Measurements from ENCODE around the gene CCAR1. TPM values are rescaled to one million over a fixed set of nuclear protein-coding genes. Genes with fewer than 3 reads are reported as not detected.
"Not testable (repeated sequence)": the region's sequence is repeated elsewhere in the genome, so short reads cannot be mapped to it uniquely, and the experiment has no call there.

The CCAR1 gene
- total RNA-seq, 1 experiment from 2014 or later: 103 TPM

DNA sequence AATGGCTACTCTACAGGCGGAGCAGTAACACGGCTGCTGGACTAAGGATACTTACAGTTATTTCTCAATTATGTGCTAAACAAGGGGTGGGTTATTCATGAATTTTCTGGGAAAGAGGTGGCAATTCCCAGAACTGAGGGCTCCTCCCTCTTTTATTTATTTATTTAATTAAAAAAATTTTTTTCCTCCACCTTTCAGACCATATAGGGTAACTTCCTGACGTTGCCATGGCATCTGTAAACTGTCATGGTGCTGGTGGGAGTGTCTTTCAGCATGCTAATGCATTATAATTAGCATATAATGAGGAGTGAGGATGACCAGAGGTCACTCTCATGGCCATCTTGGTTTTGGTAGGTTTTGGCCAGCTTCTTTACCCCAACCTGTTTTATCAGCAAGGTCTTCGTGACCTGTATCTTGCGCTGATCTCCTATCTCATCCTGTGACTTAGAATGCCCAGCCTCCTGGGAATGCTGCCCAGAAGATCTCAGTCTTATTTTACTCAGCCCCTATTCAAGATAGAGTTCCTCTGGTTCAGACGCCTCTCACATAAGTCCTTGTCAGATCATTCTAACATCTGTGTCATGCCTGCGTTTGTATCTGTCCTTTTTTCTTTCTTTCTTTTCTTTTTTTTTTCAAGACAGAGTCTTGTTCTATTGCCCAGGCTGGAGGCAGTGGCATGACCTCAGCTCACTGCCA lies 90.4 kb downstream of the CCAR1 start:
- BruUV-seq (replicated peaks): no TSS peak
- Mint-ChIP-seq H3K27ac (ENCODE audit: low read depth, unreplicated experiment) (no peak overlapping the region), H3K4me1 (ENCODE audit: insufficient read depth, unreplicated experiment) (no peaks in the 10 kb centered on the region), H3K27me3 (ENCODE audit: insufficient read depth, unreplicated experiment) (no peaks in the 10 kb centered on the region), H3K9me3 (ENCODE audit: unreplicated experiment) (no peaks in the 10 kb centered on the region), H3K4me3 (ENCODE audit: unreplicated experiment) (no peak overlapping the region), H3K36me3 (ENCODE audit: insufficient read depth, unreplicated experiment) (no peaks in the 10 kb centered on the region)
- DNase-seq (ENCODE audit: unreplicated experiment): no peak
- intact Hi-C loops (cut with micrococcal nuclease): no loop called here
- ChIA-PET POLR2A (interaction anchor here (0.7 kb wide), 1 partner anchor 414 kb away, joined by 4 read pairs; no protein-coding TSS in a partner anchor), CTCF (interaction anchor here (0.6 to 1.1 kb wide), 2 partner anchors 11 to 62 kb away, joined by 3 to 4 read pairs; no protein-coding TSS in a partner anchor)
- TF ChIP-seq, protein P1, sequence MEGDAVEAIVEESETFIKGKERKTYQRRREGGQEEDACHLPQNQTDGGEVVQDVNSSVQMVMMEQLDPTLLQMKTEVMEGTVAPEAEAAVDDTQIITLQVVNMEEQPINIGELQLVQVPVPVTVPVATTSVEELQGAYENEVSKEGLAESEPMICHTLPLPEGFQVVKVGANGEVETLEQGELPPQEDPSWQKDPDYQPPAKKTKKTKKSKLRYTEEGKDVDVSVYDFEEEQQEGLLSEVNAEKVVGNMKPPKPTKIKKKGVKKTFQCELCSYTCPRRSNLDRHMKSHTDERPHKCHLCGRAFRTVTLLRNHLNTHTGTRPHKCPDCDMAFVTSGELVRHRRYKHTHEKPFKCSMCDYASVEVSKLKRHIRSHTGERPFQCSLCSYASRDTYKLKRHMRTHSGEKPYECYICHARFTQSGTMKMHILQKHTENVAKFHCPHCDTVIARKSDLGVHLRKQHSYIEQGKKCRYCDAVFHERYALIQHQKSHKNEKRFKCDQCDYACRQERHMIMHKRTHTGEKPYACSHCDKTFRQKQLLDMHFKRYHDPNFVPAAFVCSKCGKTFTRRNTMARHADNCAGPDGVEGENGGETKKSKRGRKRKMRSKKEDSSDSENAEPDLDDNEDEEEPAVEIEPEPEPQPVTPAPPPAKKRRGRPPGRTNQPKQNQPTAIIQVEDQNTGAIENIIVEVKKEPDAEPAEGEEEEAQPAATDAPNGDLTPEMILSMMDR (IDR thresholded peaks at IDR 0.05; ENCODE audit: unreplicated experiment): no peak

DNA sequence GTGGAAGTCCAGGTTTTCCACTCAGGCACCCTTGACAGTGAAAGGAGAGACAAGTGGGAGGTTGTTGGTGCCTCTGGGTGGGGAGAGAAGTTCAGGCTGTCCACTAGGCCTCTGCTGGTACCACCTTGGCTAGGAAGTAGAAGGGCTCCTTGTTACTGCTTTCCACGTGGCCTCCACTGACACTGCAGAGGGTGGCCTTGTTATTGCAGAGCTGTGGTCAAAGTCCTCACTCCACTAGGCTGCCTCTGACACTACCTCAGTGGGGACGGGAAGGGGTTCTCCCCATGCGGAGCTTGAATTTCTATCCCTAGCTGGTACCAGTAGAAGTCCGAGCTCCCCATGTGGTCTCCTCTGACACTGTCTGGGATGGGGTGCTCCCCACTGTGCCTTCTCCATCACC lies 91.4 kb downstream of the CCAR1 start:
- no peak overlapping the region for H3K4me3 Mint-ChIP-seq (ENCODE audit: unreplicated experiment)
- POLR2A ChIA-PET: interaction anchor here (0.7 kb wide), 1 partner anchor 415 kb away, joined by 4 read pairs; no protein-coding TSS in a partner anchor
- no peaks in the 10 kb centered on the region for H3K36me3 Mint-ChIP-seq (ENCODE audit: insufficient read depth, unreplicated experiment)
- CTCF ChIA-PET: no interaction called here
- intact Hi-C loops (cut with micrococcal nuclease): no loop called here
- DNase-seq (ENCODE audit: unreplicated experiment): no peak
- H3K9me3 Mint-ChIP-seq (ENCODE audit: unreplicated experiment): no peaks in the 10 kb centered on the region
- TF ChIP-seq, protein P1 (IDR thresholded peaks at IDR 0.05; ENCODE audit: unreplicated experiment): no peak
- H3K4me1 Mint-ChIP-seq (ENCODE audit: insufficient read depth, unreplicated experiment): peaks cover 5% of the 10 kb centered on the region
- no peak overlapping the region for H3K27ac Mint-ChIP-seq (ENCODE audit: low read depth, unreplicated experiment)
- BruUV-seq (replicated peaks): no TSS peak
- H3K27me3 Mint-ChIP-seq (ENCODE audit: insufficient read depth, unreplicated experiment): no peaks in the 10 kb centered on the region

DNA sequence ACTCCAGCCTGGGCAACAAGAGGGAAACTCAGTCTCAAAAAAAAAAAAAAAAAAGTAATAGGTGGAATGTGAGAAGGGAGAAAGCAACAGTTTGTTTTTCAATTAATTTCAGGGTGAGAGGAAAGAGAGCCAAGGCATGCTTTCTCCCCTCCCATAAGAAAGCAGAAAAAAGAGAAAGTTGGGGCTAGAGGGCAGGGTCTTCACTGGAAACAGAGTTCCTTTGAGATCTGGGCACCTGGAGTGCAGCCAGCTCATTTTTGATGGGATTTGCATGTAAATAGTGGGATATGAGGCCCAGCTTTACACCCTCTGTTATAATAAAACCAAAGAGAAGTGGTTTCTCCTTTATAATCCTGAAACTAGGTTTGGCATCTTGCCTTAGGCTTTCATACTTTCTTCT lies 92.5 kb downstream of the CCAR1 start:
- peaks cover 6% of the 10 kb centered on the region for H3K4me1 Mint-ChIP-seq (ENCODE audit: insufficient read depth, unreplicated experiment)
- no TSS peak for BruUV-seq (replicated peaks)
- DNase-seq (ENCODE audit: unreplicated experiment): no peak
- H3K4me3 Mint-ChIP-seq (ENCODE audit: unreplicated experiment): no peak overlapping the region
- POLR2A ChIA-PET: interaction anchor here (1.3 kb wide), 1 partner anchor 15 kb away, joined by 3 read pairs; no protein-coding TSS in a partner anchor
- H3K9me3 Mint-ChIP-seq (ENCODE audit: unreplicated experiment): no peaks in the 10 kb centered on the region
- CTCF ChIA-PET: interaction anchor here (0.6 to 0.9 kb wide), 2 partner anchors 83 to 595 kb away, joined by 3 to 4 read pairs; no protein-coding TSS in a partner anchor
- TF ChIP-seq, protein P1 (IDR thresholded peaks at IDR 0.05; ENCODE audit: unreplicated experiment): no peak
- H3K36me3 Mint-ChIP-seq (ENCODE audit: insufficient read depth, unreplicated experiment): no peaks in the 10 kb centered on the region
- intact Hi-C loops (cut with micrococcal nuclease): no loop called here
- no peak overlapping the region for H3K27ac Mint-ChIP-seq (ENCODE audit: low read depth, unreplicated experiment)
- no peaks in the 10 kb centered on the region for H3K27me3 Mint-ChIP-seq (ENCODE audit: insufficient read depth, unreplicated experiment)

DNA sequence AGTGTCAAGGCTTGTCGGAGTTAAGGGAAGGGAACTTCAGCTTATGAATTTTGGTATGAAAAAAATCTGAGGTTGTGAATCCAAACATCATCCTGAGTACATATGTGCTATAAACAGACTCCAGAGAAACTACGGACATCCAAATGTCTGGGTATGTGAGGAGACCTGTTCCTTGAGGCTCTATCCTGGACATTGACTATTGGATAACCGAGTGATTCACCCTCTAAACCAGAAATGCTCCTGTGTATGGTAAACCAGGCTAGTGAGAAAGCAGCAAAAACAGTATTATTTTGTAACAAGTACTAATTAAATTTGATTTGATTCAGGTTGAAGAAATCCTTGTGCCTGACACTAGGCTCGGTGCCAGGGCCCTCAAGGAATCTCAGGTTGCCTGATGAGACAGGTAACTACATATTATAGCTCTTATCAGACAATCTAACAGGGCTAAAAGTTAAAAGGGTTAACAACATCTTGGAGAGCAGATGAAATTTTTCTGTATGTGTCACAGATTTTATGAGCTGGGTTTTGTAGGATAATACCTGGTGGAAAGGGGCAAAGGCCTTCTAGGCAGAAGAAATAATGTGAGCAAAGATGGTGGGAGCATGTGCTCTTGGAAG lies 95.9 kb downstream of the CCAR1 start:
- no peaks in the 10 kb centered on the region for H3K9me3 Mint-ChIP-seq (ENCODE audit: unreplicated experiment)
- POLR2A ChIA-PET: interaction anchor here (0.9 to 1.3 kb wide), 3 partner anchors 9 to 15 kb away, joined by 3 to 5 read pairs (median 4); no protein-coding TSS in a partner anchor

DNA sequence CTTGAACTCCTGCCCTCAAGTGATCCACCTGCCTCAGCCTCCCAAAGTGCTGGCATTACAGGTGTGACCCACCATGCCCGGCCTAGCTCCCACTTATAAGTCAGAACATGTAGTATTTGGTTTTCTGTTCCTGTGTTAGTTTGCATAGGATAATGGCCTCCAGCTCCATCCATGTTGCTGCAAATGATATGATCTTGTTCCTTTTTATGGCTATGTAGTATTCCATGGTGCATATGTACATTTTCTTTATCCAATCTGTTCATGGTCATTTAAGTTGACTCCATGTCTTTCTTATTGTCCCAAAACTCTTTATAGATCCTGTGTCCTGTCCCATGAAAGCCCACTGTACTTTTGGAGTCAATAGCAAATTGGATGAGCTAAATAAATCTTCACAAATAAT lies 99.3 kb downstream of the CCAR1 start:
- H3K36me3 Mint-ChIP-seq (ENCODE audit: insufficient read depth, unreplicated experiment); DNase-seq (ENCODE audit: unreplicated experiment); H3K4me1 Mint-ChIP-seq (ENCODE audit: insufficient read depth, unreplicated experiment); intact Hi-C loops (cut with micrococcal nuclease); H3K9me3 Mint-ChIP-seq (ENCODE audit: unreplicated experiment); POLR2A ChIA-PET; H3K27ac Mint-ChIP-seq (ENCODE audit: low read depth, unreplicated experiment); H3K27me3 Mint-ChIP-seq (ENCODE audit: insufficient read depth, unreplicated experiment); H3K4me3 Mint-ChIP-seq (ENCODE audit: unreplicated experiment); BruUV-seq (replicated peaks): not testable (repeated sequence)
- CTCF ChIA-PET: interaction anchor here (1.1 kb wide), 1 partner anchor 8 kb away, joined by 3 read pairs; no protein-coding TSS in a partner anchor

More for the DNA sequence above, 95.9 kb downstream of the CCAR1 start:
- H3K4me1 Mint-ChIP-seq (ENCODE audit: insufficient read depth, unreplicated experiment): peaks cover 6% of the 10 kb centered on the region
- TF ChIP-seq, protein P1 (IDR thresholded peaks at IDR 0.05; ENCODE audit: unreplicated experiment): no peak
- no peaks in the 10 kb centered on the region for H3K36me3 Mint-ChIP-seq (ENCODE audit: insufficient read depth, unreplicated experiment)
- no peaks in the 10 kb centered on the region for H3K27me3 Mint-ChIP-seq (ENCODE audit: insufficient read depth, unreplicated experiment)
- intact Hi-C loops (cut with micrococcal nuclease): no loop called here
- no peak overlapping the region for H3K27ac Mint-ChIP-seq (ENCODE audit: low read depth, unreplicated experiment)
- no peak for DNase-seq (ENCODE audit: unreplicated experiment)
- no TSS peak for BruUV-seq (replicated peaks)
- CTCF ChIA-PET: interaction anchor here (0.8 kb wide), 1 partner anchor 12 kb away, joined by 3 read pairs; no protein-coding TSS in a partner anchor
- H3K4me3 Mint-ChIP-seq (ENCODE audit: unreplicated experiment): no peak overlapping the region

DNA sequence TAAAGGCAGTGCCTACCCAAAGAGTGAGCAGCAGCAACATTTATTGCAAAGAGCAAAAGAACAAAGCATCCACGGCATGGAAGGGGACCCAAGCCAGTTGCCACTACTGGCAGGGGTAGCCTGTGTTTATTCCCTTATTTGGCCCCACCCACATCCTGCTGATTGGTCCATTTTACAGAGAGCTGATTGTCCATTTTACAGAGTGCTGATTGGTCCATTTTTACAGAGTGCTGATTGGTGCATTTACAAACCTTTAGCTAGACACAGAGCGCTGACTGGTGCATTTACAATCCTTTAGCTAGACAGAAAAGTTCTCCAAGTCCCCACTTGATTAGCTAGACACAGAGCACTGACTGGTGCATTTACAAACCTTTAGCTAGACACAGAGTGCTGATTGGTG lies 101.6 kb downstream of the CCAR1 start:
- BruUV-seq (replicated peaks); H3K9me3 Mint-ChIP-seq (ENCODE audit: unreplicated experiment); H3K27me3 Mint-ChIP-seq (ENCODE audit: insufficient read depth, unreplicated experiment); intact Hi-C loops (cut with micrococcal nuclease); H3K27ac Mint-ChIP-seq (ENCODE audit: low read depth, unreplicated experiment); POLR2A ChIA-PET; H3K4me3 Mint-ChIP-seq (ENCODE audit: unreplicated experiment); H3K36me3 Mint-ChIP-seq (ENCODE audit: insufficient read depth, unreplicated experiment); DNase-seq (ENCODE audit: unreplicated experiment); H3K4me1 Mint-ChIP-seq (ENCODE audit: insufficient read depth, unreplicated experiment): not testable (repeated sequence)
- CTCF ChIA-PET: interaction anchor here (0.9 to 1.6 kb wide), 2 partner anchors 11 to 16 kb away, joined by 4 read pairs; no protein-coding TSS in a partner anchor

Data from MCF 10A (cell line).